Trophoblast cell (in vitro differentiated cells and primary cell): ENCODE data around the gene OGFOD1.

Experiments used
- DNase-seq, 2 donors: peaks; one replicate each; pipeline ENCODE4 v3.0.0-alpha.2; 2016
- H2AFZ ChIP-seq: 2 replicates; pipeline ENCODE4 v1.6.1; 2013; ENCODE audit warnings: low read length, moderate library complexity, mild to moderate bottlenecking; ENCODE audit not compliant: insufficient read depth, poor library complexity
- H2AK5ac ChIP-seq: 2 replicates; pipeline ENCODE4 v1.6.1; 2013; ENCODE audit warnings: mild to moderate bottlenecking, low read length
- H2BK120ac ChIP-seq: 2 replicates; pipeline ENCODE4 v1.6.1; 2013; ENCODE audit warnings: low read length, mild to moderate bottlenecking, moderate library complexity; ENCODE audit not compliant: insufficient read depth, poor library complexity
- H2BK12ac ChIP-seq: 2 replicates; pipeline ENCODE4 v1.6.1; 2013; ENCODE audit warnings: mild to moderate bottlenecking, low read length, moderate library complexity
- H2BK5ac ChIP-seq: 2 replicates; pipeline ENCODE4 v1.6.1; 2013; ENCODE audit warnings: low read length, low read depth, moderate library complexity, mild to moderate bottlenecking; ENCODE audit not compliant: poor library complexity
- H3K14ac ChIP-seq: 2 replicates; pipeline ENCODE4 v1.6.1; 2013; ENCODE audit warnings: mild to moderate bottlenecking, low read length
- H3K18ac ChIP-seq: 2 replicates; pipeline ENCODE4 v1.6.1; 2013; ENCODE audit warnings: mild to moderate bottlenecking, low read length
- H3K23ac ChIP-seq: 2 replicates; pipeline ENCODE4 v1.6.1; 2013; ENCODE audit warnings: low read length
- H3K27ac ChIP-seq: 2 replicates; pipeline ENCODE4 v1.5.1; 2013; ENCODE audit warnings: low read depth, mild to moderate bottlenecking, inconsistent platforms, low read length, moderate library complexity
- H3K27me3 ChIP-seq: 2 replicates; pipeline ENCODE4 v1.6.1; 2013; ENCODE audit warnings: inconsistent platforms, mild to moderate bottlenecking, low read length, moderate library complexity; ENCODE audit not compliant: insufficient read depth
- H3K36me3 ChIP-seq, 2 experiments: 1 replicate in 1 of 2; 2 replicates in 1 of 2; pipeline ENCODE4 v1.6.1; 2013; ENCODE audit warnings: low read length in 2 of 2, mild to moderate bottlenecking in 2 of 2, moderate library complexity in 1 of 2; ENCODE audit not compliant: insufficient read depth in 2 of 2, control insufficient read depth in 1 of 2
- H3K4ac ChIP-seq: 2 replicates; pipeline ENCODE4 v1.6.1; 2013; ENCODE audit warnings: low read depth, mild to moderate bottlenecking, low read length, moderate library complexity
- H3K4me1 ChIP-seq, 2 experiments: 1 replicate in 1 of 2; 2 replicates in 1 of 2; pipeline ENCODE4 v1.6.1; 2013; ENCODE audit warnings: low read length in 2 of 2, mild to moderate bottlenecking in 2 of 2, moderate library complexity in 1 of 2; ENCODE audit not compliant: insufficient read depth in 2 of 2, control insufficient read depth in 1 of 2
- H3K4me2 ChIP-seq: 2 replicates; pipeline ENCODE4 v1.6.1; 2013; ENCODE audit warnings: inconsistent platforms, mild to moderate bottlenecking, low read length, moderate library complexity
- H3K4me3 ChIP-seq: 2 replicates; pipeline ENCODE4 v1.5.1; 2013; ENCODE audit warnings: mild to moderate bottlenecking, low read depth, low read length, inconsistent platforms
- H3K79me1 ChIP-seq: one replicate; pipeline ENCODE4 v1.6.1; 2013; ENCODE audit warnings: low read length
- H3K79me2 ChIP-seq: 2 replicates; pipeline ENCODE4 v1.6.1; 2013; ENCODE audit warnings: low read length, mild to moderate bottlenecking; ENCODE audit not compliant: control insufficient read depth, insufficient read depth, poor library complexity
- H3K9ac ChIP-seq: 2 replicates; pipeline ENCODE4 v1.6.1; 2013; ENCODE audit warnings: mild to moderate bottlenecking, low read length
- H3K9me3 ChIP-seq: 2 replicates; pipeline ENCODE4 v1.6.1; 2013; ENCODE audit warnings: low read depth, mild to moderate bottlenecking, control low read depth, inconsistent platforms, low read length; ENCODE audit not compliant: insufficient read depth
- H4K12ac ChIP-seq: 2 replicates; pipeline ENCODE4 v1.6.1; 2013; ENCODE audit warnings: low read depth, mild to moderate bottlenecking, low read length, moderate library complexity
- H4K8ac ChIP-seq: 2 replicates; pipeline ENCODE4 v1.6.1; 2013; ENCODE audit warnings: low read depth, mild to moderate bottlenecking, low read length, moderate library complexity
- H4K91ac ChIP-seq: one replicate; pipeline ENCODE4 v1.6.1; 2013; ENCODE audit warnings: low read depth, mild to moderate bottlenecking, low read length, moderate library complexity
- WGBS: extraction: QIAGEN DNeasy Blood & Tissue Kit; methylation state at CpG from one replicate; pipeline ENCODE4 v1.1.7; 2013; ENCODE audit warnings: missing lambda C conversion rate; ENCODE audit not compliant: insufficient read length, insufficient coverage; ENCODE audit errors: extremely low coverage; 5-methylcytosine and 5-hydroxymethylcytosine counted together

Gene OGFOD1

GRCh38 chr16:56520251-56520577 lies 68.9 kb downstream of the OGFOD1 start:
- H3K4me3 ChIP-seq, result no peak overlapping the region
- peak overlapping the region; percentile 57 for H3K9ac ChIP-seq
- DNase-seq, result no peak
- H3K4me1 ChIP-seq, result peaks cover 0 to 7% of the 10 kb centered on the region in 2 experiments
- H3K27me3 ChIP-seq, result no peaks in the 10 kb centered on the region
- WGBS, result no CpG with 5 or more reads among the region's 4 CpGs
- H3K4ac ChIP-seq, result no peak overlapping the region
- no peak overlapping the region for H3K18ac ChIP-seq
- H2BK12ac ChIP-seq, result no peak overlapping the region
- H4K12ac ChIP-seq, result peak overlapping the region; percentile 82
- H2BK5ac ChIP-seq, result no peak overlapping the region
- no peak overlapping the region for H2AK5ac ChIP-seq
- no peak overlapping the region for H3K14ac ChIP-seq
- H3K23ac ChIP-seq, result no peak overlapping the region
- peak overlapping the region; percentile 97 for H4K8ac ChIP-seq
- H3K36me3 ChIP-seq, result no peaks in the 10 kb centered on the region
- H2AFZ ChIP-seq, result peak overlapping the region; percentile 92
- H3K4me2 ChIP-seq, result peak overlapping the region; percentile 87
- H3K27ac ChIP-seq, result no peak overlapping the region
- peaks cover 6% of the 10 kb centered on the region for H3K79me1 ChIP-seq
- no peak overlapping the region for H2BK120ac ChIP-seq
- H3K9me3 ChIP-seq, result no peaks in the 10 kb centered on the region
- peaks cover 4% of the 10 kb centered on the region for H3K79me2 ChIP-seq
- H4K91ac ChIP-seq, result no peak overlapping the region

- H2AK5ac ChIP-seq, result no peak overlapping the region
- no peak overlapping the region for H2BK120ac ChIP-seq
- H2BK12ac ChIP-seq, result no peak overlapping the region
- H4K8ac ChIP-seq, result no peak overlapping the region
- no peaks in the 10 kb centered on the region for H3K27me3 ChIP-seq
- DNase-seq, result no peak
- H3K4ac ChIP-seq, result no peak overlapping the region
- no peak overlapping the region for H3K4me3 ChIP-seq
- H3K27ac ChIP-seq, result no peak overlapping the region
- H3K9me3 ChIP-seq, result no peaks in the 10 kb centered on the region
- no peaks in the 10 kb centered on the region for H3K79me2 ChIP-seq
- no peak overlapping the region for H3K4me2 ChIP-seq
- H2BK5ac ChIP-seq, result no peak overlapping the region
- H3K14ac ChIP-seq, result no peak overlapping the region
- peaks cover 0 to 3% of the 10 kb centered on the region in 2 experiments for H3K4me1 ChIP-seq
- no CpG with 5 or more reads among the region's 9 CpGs for WGBS
- no peak overlapping the region for H3K23ac ChIP-seq
- no peaks in the 10 kb centered on the region for H3K79me1 ChIP-seq
- H4K91ac ChIP-seq, result no peak overlapping the region
- no peak overlapping the region for H3K18ac ChIP-seq
- no peaks in the 10 kb centered on the region for H3K36me3 ChIP-seq
- H4K12ac ChIP-seq, result no peak overlapping the region
- H3K9ac ChIP-seq, result no peak overlapping the region
- H2AFZ ChIP-seq, result no peak overlapping the region
These were observed 73.9 kb downstream of the OGFOD1 start for GRCh38 chr16:56525236-56525635.
